Glutamatergic neuron (in vitro differentiated cells): ENCODE measurements around the gene FAM50A. TPM values are rescaled to one million over a fixed set of nuclear protein-coding genes. Genes with fewer than 3 reads are reported as not detected.

Experiments used
- DNase-seq: peaks from one replicate; pipeline ENCODE4 v3.0.0; 2022
- H3K27ac Mint-ChIP-seq: one replicate; pipeline ENCODE4 v1.8.0; 2020; ENCODE audit warnings: mild to moderate bottlenecking, mixed read lengths, inconsistent platforms; ENCODE audit not compliant: unreplicated experiment
- H3K27me3 Mint-ChIP-seq: one replicate; pipeline ENCODE4 v1.8.0; 2020; ENCODE audit warnings: mild to moderate bottlenecking, moderate library complexity, mixed read lengths, inconsistent platforms; ENCODE audit not compliant: unreplicated experiment
- H3K36me3 Mint-ChIP-seq: one replicate; pipeline ENCODE4 v1.8.0; 2020; ENCODE audit warnings: mild to moderate bottlenecking, mixed read lengths, inconsistent platforms; ENCODE audit not compliant: unreplicated experiment
- H3K4me1 Mint-ChIP-seq: one replicate; pipeline ENCODE4 v1.8.0; 2020; ENCODE audit warnings: mild to moderate bottlenecking, low read depth, mixed read lengths, inconsistent platforms; ENCODE audit not compliant: unreplicated experiment
- H3K4me3 Mint-ChIP-seq: one replicate; pipeline ENCODE4 v1.8.0; 2020; ENCODE audit warnings: mild to moderate bottlenecking, mixed read lengths, inconsistent platforms; ENCODE audit not compliant: unreplicated experiment
- H3K9me3 Mint-ChIP-seq: one replicate; pipeline ENCODE4 v1.8.0; 2020; ENCODE audit warnings: mild to moderate bottlenecking, moderate library complexity, mixed read lengths, inconsistent platforms; ENCODE audit not compliant: unreplicated experiment
- CTCF ChIP-seq: fragments of 200-600 bp; sonication (generic); IDR thresholded peaks from one replicate; pipeline ENCODE4 v1.5.0; 2021; ENCODE audit not compliant: partially characterized antibody, unreplicated experiment
- total RNA-seq: library from RNA; stranded (reverse); fragmentation: NEBNext Ultra II Directional; extraction: Animal tissue kit (Norgen Biotek cat#: 25700); gene quantifications from one replicate; pipeline ENCODE4 v1.2.1, GENCODE V29; 2021; ENCODE audit not compliant: unreplicated experiment

The FAM50A gene
- total RNA-seq, 1 donor from 2014 or later: 125 TPM

- Mint-ChIP-seq H3K4me3 (no peak overlapping the region), H3K36me3 (no peaks in the 10 kb centered on the region), H3K4me1 (no peaks in the 10 kb centered on the region), H3K27me3 (peaks cover 2% of the 10 kb centered on the region), H3K9me3 (peaks cover 1% of the 10 kb centered on the region), H3K27ac (no peak overlapping the region)
- DNase-seq: no peak
- no peak for TF ChIP-seq CTCF
Measured at GRCh38 chrX:154469880-154470279, 25.9 kb downstream of the FAM50A start.

- Mint-ChIP-seq H3K27me3 (peaks cover 2% of the 10 kb centered on the region), H3K36me3 (no peaks in the 10 kb centered on the region), H3K27ac (no peak overlapping the region), H3K9me3 (peaks cover 1% of the 10 kb centered on the region), H3K4me3 (no peak overlapping the region), H3K4me1 (peaks cover under 1% of the 10 kb centered on the region)
- DNase-seq: no peak
- TF ChIP-seq CTCF: no peak
Measured at GRCh38 chrX:154470434-154470833, 26.5 kb downstream of the FAM50A start.

GRCh38 chrX:154470914-154471568 lies 27.1 kb downstream of the FAM50A start:
- no peak for DNase-seq
- H3K27me3 Mint-ChIP-seq: peaks cover under 1% of the 10 kb centered on the region
- no peak overlapping the region for H3K27ac Mint-ChIP-seq
- H3K4me1 Mint-ChIP-seq: peaks cover 3% of the 10 kb centered on the region
- H3K9me3 Mint-ChIP-seq: peaks cover 1% of the 10 kb centered on the region
- H3K36me3 Mint-ChIP-seq: no peaks in the 10 kb centered on the region
- no peak overlapping the region for H3K4me3 Mint-ChIP-seq
- no peak for TF ChIP-seq CTCF

GRCh38 chrX:154471839-154472684 lies 28.1 kb downstream of the FAM50A start:
- H3K36me3 Mint-ChIP-seq: no peaks in the 10 kb centered on the region
- no peak overlapping the region for H3K27ac Mint-ChIP-seq
- H3K4me3 Mint-ChIP-seq: no peak overlapping the region
- DNase-seq: no peak
- H3K27me3 Mint-ChIP-seq: no peaks in the 10 kb centered on the region
- peaks cover 3% of the 10 kb centered on the region for H3K4me1 Mint-ChIP-seq
- H3K9me3 Mint-ChIP-seq: peaks cover 4% of the 10 kb centered on the region
- no peak for TF ChIP-seq CTCF
